RCC 7860 (cell line): Measurements from ENCODE around the gene GATM.

Source experiments
- DNase-seq: peaks from one replicate; pipeline ENCODE4 v3.0.0-alpha.2; 2015; ENCODE audit warnings: low spot score
- FAIRE-seq: peaks from 2 replicates; lab custom pipeline; 2012; peaks lifted over from hg19 to GRCh38; lab: Jason Lieb, UNC

Gene GATM

DNA sequence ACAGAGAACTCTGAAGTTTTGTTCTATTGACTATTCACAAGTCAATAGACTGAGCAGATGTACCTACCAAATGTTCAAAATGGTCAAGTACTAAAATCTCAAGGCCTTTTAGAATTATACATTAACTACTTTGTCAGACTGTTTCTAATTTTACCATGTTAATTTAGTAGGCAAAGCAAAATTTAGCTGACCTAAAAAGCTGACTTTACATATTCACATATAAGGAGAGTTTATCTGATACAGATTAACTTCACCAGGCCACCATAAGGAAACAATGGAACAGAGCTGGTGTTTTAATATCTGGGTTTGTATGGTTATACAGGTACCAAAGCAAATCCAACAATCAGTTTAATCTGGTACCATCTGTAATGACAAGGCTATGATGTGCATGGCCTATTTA is 15.9 kb downstream of the GATM start:
- FAIRE-seq (no peak), DNase-seq (no peak)

DNA sequence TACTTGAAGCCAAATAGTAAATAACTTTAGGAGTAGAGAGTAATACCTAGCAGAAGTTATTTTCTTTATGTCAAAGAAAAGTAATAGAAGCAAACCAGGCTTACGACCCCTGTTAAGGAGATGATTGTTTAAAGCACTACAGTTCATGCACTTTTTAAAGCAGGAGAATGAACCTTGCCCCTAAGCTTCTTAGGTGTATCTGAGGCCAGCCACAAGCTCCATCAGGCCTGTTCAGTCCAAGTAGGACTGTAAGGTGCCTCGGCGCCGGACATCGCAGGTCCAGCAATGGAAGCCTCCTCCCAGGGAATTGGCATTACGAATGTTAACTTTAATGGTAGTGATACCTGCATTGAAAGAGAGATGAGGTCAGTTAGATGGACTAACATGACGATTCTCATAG is 16.5 kb downstream of the GATM start:
- FAIRE-seq (no peak), DNase-seq (no peak)

DNA sequence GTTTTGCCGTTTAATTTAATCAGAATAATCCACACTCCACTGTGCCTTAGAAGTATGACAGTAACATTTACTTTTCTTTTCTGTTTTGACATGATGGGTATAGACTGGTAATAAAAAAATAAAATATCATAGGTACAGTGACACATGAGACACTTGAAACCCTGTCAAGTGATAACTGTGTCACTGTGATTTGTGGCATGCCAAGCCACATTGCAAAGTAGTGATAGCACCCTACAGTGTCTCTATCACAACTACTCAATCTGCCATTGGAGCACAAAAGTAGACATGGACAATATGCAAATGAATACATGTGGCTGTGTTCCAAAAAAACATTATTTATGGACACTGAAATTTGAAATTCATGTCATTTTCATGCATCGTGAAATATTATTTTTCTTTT is 22.5 kb downstream of the GATM start:
- no peak for DNase-seq
- FAIRE-seq: no peak

DNA sequence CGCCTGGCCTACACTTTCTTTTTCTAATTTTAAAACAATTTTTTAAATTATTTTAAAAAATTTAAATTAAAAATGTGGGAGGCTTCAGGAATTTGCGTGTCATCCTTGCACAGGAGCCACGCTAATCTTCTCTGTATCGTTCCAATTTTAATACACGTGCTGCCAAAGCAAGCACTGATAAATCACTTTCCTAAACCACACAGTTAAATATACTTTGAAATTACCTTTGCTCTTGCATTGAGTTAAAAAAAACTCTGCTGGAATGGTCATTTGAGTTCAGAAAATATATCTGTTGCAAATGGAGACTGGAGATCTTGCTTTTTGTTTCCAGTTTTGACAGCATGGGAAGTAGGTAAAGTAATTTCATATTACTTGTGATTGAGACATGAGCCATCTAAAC is 23.6 kb downstream of the GATM start:
- DNase-seq (no peak), FAIRE-seq (no peak)

GRCh38 chr15:45351227-45351626 is 27.1 kb downstream of the GATM start:
- FAIRE-seq (no peak), DNase-seq (no peak)

DNA sequence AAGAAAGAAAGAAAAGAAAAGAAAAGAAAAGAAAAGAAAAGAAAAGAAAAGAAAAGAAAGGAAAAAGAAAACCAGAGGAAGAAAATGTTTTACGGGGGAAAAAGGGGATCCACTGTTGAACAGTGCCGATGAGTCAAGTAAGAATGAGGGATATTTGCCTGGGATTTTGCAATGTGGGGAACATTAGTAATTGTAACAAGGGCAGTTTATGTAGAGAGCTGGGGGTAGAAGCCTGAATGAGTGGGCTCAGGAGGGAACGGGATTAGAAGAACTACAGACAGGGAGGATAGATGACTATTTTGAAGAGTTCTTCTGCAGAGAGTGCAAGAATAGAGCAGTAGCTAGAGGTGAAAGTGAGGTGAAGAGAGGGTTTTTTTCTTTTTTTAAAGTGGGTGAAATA is 28.7 kb downstream of the GATM start:
- FAIRE-seq: no peak
- DNase-seq: no peak

DNA sequence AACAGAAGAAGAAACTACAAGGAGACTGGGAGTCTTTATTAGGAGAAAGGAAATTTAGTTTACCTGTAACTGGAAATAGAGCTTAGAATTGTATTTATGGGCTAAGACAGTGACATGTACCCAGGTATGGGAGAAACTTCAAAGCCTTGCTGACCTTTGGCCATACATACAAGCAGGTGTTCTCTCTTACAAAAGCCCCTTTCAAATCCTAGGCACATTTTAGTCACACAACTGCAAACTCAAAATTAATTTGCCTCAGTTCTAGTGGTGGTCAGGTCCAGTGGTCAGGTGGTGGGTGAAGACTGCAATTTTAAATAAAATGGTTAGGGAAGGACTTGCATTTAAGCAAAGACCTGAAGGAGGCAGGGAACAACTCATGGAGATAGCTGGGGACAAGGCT is 30.4 kb downstream of the GATM start:
- no peak for FAIRE-seq
- DNase-seq: no peak

DNA sequence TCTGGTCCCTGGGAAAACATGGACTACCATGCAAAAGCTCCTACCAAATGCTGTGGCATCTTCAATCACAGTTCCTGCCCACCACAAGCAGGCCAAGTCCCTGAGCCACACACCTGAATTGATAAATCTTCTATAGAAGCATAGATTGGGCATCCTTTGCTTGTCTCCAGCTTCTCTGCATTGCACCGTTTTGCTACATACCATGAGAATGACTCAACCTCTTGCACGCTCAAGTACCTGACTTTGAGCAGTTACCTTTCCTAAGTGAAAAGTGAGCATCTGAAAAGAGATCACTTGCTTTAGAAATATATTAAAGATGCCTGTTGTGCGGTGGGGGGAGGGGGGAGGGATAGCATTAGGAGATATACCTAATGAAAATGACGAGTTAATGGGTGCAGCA is 31.3 kb downstream of the GATM start:
- FAIRE-seq (no peak), DNase-seq (no peak)

GRCh38 chr15:45346381-45346780 is 32.0 kb downstream of the GATM start:
- DNase-seq: no peak

DNA sequence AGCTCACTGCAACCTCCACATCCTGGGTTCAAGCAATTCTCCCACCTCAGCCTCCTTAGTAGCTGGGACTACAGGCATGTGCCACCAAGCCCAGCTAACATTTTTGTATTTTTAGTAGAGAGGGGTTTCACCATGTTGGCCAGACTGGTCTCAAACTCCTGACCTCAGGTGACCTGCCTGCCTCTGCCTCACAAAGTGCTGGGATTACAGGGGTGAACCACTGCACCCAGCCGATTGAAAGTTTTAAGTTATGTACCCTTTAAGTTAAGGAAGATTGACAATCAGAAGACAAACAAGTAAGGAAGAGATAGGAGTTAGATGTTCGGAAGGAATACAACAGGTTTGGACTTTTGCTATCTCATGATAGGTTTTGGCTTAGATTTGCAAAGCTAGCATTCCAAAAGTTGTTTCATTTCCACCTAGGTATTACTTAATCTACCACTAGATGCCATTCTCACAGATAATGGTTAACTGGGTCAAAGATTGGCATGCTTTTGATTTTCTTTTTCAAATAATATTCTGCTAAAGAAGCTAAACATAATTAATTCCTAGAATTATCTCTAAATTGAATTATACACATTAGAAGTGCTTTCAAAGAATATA is 35.0 kb downstream of the GATM start:
- no peak for DNase-seq
- no peak for FAIRE-seq

More at GRCh38 chr15:45346381-45346780, 32.0 kb downstream of the GATM start:
- FAIRE-seq: no peak

GRCh38 chr15:45341790-45342189 is 36.6 kb downstream of the GATM start:
- FAIRE-seq (no peak), DNase-seq (no peak)

GRCh38 chr15:45340429-45340828 is 37.9 kb downstream of the GATM start:
- FAIRE-seq: no peak

DNA sequence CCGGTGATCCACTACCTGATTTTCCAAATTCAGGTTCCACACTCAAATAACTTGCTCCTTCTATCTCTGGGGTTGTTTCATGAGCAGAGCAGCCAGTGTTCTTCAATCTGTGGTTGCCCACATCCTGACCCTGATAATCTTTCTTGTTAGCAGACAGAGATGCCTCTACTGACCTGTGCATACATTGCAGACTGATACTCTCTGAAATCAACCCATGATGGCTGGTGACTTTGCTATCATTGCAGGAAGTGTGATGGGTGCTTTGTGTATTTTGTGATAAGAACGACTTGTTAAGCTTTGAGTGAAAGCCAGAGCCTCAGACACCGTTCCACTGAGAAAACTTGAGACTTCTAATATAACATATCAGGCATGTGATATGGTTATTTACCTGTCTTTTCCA is 39.9 kb downstream of the GATM start:
- DNase-seq: no peak
- no peak for FAIRE-seq

More at GRCh38 chr15:45340429-45340828, 37.9 kb downstream of the GATM start:
- DNase-seq: no peak

GRCh38 chr15:45337224-45337623 is 41.1 kb downstream of the GATM start:
- DNase-seq (no peak), FAIRE-seq (no peak)

- FAIRE-seq (no peak), DNase-seq (peak; percentile 14)
Observed at GRCh38 chr15:45333550-45333949, 44.8 kb downstream of the GATM start.

- no peak for DNase-seq
- no peak for FAIRE-seq
Observed at GRCh38 chr15:45332694-45333093, 45.6 kb downstream of the GATM start.

- FAIRE-seq (no peak), DNase-seq (no peak)
Observed at GRCh38 chr15:45331972-45332371, 46.4 kb downstream of the GATM start.

GRCh38 chr15:45328663-45329062 is 49.7 kb downstream of the GATM start:
- FAIRE-seq (no peak), DNase-seq (no peak)

GRCh38 chr15:45326741-45327140 is 51.6 kb downstream of the GATM start:
- no peak for DNase-seq
- no peak for FAIRE-seq

DNA sequence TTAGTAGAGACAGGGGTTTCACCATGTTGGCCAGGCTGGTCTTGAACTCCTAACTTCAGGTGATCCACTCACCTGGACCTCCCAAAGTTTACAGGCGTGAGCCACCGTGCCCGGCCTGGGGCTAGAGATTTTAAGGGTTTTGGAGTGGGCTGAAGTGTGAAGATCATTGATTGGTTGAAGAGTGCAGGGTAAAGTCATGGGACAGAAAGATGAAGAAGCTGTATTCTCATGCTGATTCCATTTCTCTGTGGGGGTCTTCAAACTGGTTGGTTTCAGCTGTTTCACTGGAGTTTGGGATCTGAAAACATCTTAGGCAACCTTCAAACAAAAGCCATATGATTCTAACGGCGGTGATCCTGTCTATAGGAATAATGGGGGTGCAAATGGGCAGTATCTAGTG is 52.1 kb downstream of the GATM start:
- DNase-seq (no peak), FAIRE-seq (no peak)

DNA sequence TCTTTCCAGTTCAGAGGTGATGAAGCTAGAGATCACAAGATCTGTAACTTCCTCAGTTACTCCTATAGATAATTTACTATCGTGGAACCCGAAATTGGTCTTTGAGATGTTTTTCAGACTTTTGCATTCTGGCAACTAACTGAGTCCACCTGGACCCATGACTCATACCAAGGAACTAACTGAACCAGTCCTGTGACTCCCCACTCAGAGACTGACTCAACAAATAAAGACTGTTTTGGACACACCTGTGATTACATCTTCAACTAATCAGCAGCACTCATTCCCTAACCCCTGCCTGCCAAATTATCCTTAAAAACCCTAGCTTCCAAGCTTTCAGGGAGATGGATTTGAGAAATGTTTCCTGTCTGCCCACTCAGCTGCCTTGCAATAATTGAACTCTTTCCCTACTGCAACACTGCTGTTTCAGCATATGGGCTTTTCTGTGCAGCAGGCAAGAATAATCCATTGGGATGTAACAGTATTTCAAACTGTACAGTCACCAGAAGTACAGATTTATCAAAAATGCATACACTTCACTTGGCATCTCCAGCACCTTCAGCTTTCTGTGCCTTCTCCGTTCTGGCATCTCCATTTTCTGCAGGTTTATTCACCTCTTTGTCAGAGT is 57.7 kb downstream of the GATM start:
- no peak for FAIRE-seq

GRCh38 chr15:45319472-45320214 is 58.7 kb downstream of the GATM start:
- FAIRE-seq (no peak), DNase-seq (no peak)

More for the DNA sequence above, 57.7 kb downstream of the GATM start:
- DNase-seq: no peak
